Measurements from ENCODE around the gene TFAP2B.

GRCh38 chr6:50824552-50824951, 5.9 kb downstream of the TFAP2B start:
- TF ChIP-seq CTCF (IDR thresholded peaks at IDR 0.05; ENCODE audit: insufficient read depth, low read length): no peak
- no peak for TF ChIP-seq REST (IDR thresholded peaks at IDR 0.05; ENCODE audit: insufficient replicate concordance, low read depth)
- no peak for TF ChIP-seq GABPA (IDR thresholded peaks at IDR 0.05; ENCODE audit: low read depth)
- TF ChIP-seq POLR2AphosphoS5 (IDR thresholded peaks at IDR 0.05; ENCODE audit: low read depth): no peak
